OCI-LY1 (cell line): ENCODE results near the gene KCNK7.

Experiments
- CTCF ChIP-seq: fragments of 200-600 bp; sonication (generic), shearing (Covaris generic); IDR thresholded peaks from 2 replicates; pipeline ENCODE4 v1.5.1; 2017; ENCODE audit warnings: mild to moderate bottlenecking, antibody characterized with exemption, low read length, moderate library complexity, mixed read lengths
- EZH2 ChIP-seq: fragments of 200-600 bp; sonication (generic), shearing (Covaris generic); IDR thresholded peaks from 2 replicates; pipeline ENCODE4 v1.8.0; 2017; ENCODE audit warnings: borderline replicate concordance, mixed run types, mild to moderate bottlenecking, antibody characterized with exemption, low read length, moderate library complexity, mixed read lengths

DNA sequence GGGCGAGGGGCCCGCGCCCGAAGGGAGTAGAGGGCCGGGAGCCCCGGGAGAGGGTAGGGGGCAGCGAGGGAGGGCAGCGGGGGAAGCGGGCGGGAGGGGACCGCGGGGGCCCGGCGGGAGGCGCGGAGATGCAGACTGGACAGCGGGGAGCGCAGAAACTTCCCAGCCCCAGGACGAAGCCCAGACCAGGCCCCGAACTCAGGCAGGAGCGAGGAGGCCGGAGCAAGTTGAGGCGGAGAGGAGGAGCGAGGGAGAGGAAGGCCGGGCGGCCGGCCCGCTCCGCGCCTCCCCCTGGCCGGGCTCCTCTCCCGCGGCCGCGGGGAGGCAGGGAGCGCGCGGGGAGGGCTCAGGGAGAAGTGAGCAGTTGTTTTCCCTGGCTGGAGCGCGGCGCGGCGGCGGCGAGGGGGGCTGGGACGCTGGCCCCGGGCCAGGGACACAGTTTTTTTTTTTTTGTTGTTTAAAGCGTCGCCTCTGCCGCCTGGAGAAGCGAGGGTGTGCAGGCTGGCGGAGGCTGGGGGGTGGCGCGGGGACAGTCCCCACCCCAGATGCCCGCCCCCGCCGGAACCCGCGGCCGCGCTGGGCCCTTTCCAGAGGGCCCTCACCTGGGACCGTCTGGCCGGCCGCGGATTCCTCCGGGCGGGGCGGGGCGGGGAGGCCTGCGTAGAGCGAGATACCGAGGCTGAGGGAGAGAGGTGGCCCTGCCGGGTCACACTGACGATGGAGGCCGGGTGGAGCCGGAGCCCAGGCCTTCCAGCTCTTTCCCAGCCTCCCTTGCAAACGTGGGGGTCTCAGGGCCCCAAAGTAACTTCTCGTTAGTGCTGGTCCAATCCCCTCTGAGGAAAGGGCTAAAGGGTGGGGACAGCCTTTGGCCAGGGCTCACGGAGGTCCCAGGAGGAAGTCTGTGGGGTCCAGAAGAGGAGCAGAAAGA lies 37.3 kb downstream of the KCNK7 start, which contains the start of gene LTBP3:
- TF ChIP-seq CTCF (no peak), EZH2 (no peak)
